H1 (cell line): ENCODE data around the gene ABCC6. TPM values are rescaled to one million over a fixed set of nuclear protein-coding genes. Genes with fewer than 3 reads are reported as not detected.
"Not testable (repeated sequence)": the region's sequence is repeated elsewhere in the genome, so short reads cannot be mapped to it uniquely, and the experiment has no call there.

Experiments used
- CTCF ChIA-PET: fragments of 300-600 bp; sonication (Branson Sonifier 250); formaldehyde crosslinking; loops from one replicate; lab custom pipeline; 2021; ENCODE audit not compliant: partially characterized antibody; lab: Charles Lee
- POLR2A ChIA-PET: fragments of 300-600 bp; sonication (Branson Sonifier 250); formaldehyde crosslinking; loops from one replicate; lab custom pipeline; 2021; ENCODE audit warnings: inconsistent platforms; ENCODE audit not compliant: partially characterized antibody; lab: Charles Lee
- DNase-seq, 2 experiments: peaks; one replicate each; pipeline versions ENCODE4 v3.0.0 to v3.0.0-alpha.2; 2010 to 2022; ENCODE audit warnings: low spot score in 2 of 2, low read depth in 1 of 2, mixed read lengths in 1 of 2
- FAIRE-seq: peaks from 2 replicates; lab custom pipeline; 2011; peaks lifted over from hg19 to GRCh38; lab: Jason Lieb, UNC
- H2AFZ ChIP-seq: 2 replicates; pipeline ENCODE4 v1.8.1; 2012; ENCODE audit warnings: low read length, inconsistent platforms
- H2AK5ac ChIP-seq: 2 replicates; pipeline ENCODE4 v1.6.1; 2013; ENCODE audit warnings: low read depth, low read length
- H2BK120ac ChIP-seq: replicated peaks from 2 replicates; pipeline ENCODE3; 2013; ENCODE audit warnings: low read depth, low read length, inconsistent platforms
- H2BK12ac ChIP-seq: 2 replicates; pipeline ENCODE4 v1.6.1; 2013; ENCODE audit warnings: low read depth, low read length
- H2BK15ac ChIP-seq: 2 replicates; pipeline ENCODE4 v1.6.1; 2013; ENCODE audit warnings: low read length
- H2BK20ac ChIP-seq: 2 replicates; pipeline ENCODE4 v1.6.1; 2013; ENCODE audit warnings: low read length
- H2BK5ac ChIP-seq: 2 replicates; pipeline ENCODE4 v1.6.1; 2013; ENCODE audit warnings: low read depth, low read length
- H3K14ac ChIP-seq: 2 replicates; pipeline ENCODE4 v1.6.1; 2013; ENCODE audit warnings: inconsistent platforms; ENCODE audit not compliant: insufficient read length
- H3K18ac ChIP-seq: 2 replicates; pipeline ENCODE4 v1.6.1; 2013; ENCODE audit warnings: low read length; ENCODE audit errors: extremely low read depth
- H3K23ac ChIP-seq: 2 replicates; pipeline ENCODE4 v1.6.1; 2013; ENCODE audit warnings: inconsistent platforms; ENCODE audit not compliant: insufficient read length
- H3K23me2 ChIP-seq: 2 replicates; pipeline ENCODE4 v1.6.1; 2013; ENCODE audit warnings: low read depth, low read length
- H3K27ac ChIP-seq: 2 replicates; pipeline ENCODE4 v1.6.1; 2011; ENCODE audit warnings: low read depth, low read length, inconsistent platforms
- H3K27me3 ChIP-seq, 4 experiments: replicated peaks in 1 of 4; 1 replicate in 1 of 4; 2 replicates in 3 of 4; pipeline versions ENCODE4 v1.6.1 to v1.8.1; 2011 to 2013; ENCODE audit warnings: low read length in 3 of 4, mild to moderate bottlenecking in 3 of 4, inconsistent platforms in 2 of 4, mixed read lengths in 2 of 4, moderate library complexity in 1 of 4; ENCODE audit not compliant: control insufficient read depth in 3 of 4, insufficient read depth in 3 of 4; ENCODE audit errors: extremely low read depth in 1 of 4
- H3K36me3 ChIP-seq, 4 experiments: 2 replicates each; pipeline versions ENCODE4 v1.6.1 to v1.8.1; 2011 to 2013; ENCODE audit warnings: mild to moderate bottlenecking in 4 of 4, low read length in 3 of 4, moderate library complexity in 2 of 4, control low read depth in 1 of 4, inconsistent platforms in 1 of 4; ENCODE audit not compliant: insufficient read depth in 4 of 4, control insufficient read depth in 2 of 4
- H3K4ac ChIP-seq: replicated peaks from 2 replicates; pipeline ENCODE3; 2013; ENCODE audit warnings: low read length, low read depth, mixed read lengths, inconsistent platforms; ENCODE audit not compliant: insufficient read length
- H3K4me1 ChIP-seq, 4 experiments: replicated peaks in 1 of 4; 1 replicate in 1 of 4; 2 replicates in 3 of 4; pipeline versions ENCODE4 v1.6.1 to v1.8.1; 2011 to 2013; ENCODE audit warnings: low read length in 3 of 4, inconsistent platforms in 2 of 4, mixed read lengths in 1 of 4; ENCODE audit not compliant: insufficient read depth in 4 of 4, control insufficient read depth in 3 of 4
- H3K4me2 ChIP-seq, 2 experiments: 2 replicates each; pipeline versions ENCODE4 v1.6.1 to v1.8.1; 2011 to 2013; ENCODE audit warnings: low read depth in 2 of 2, low read length in 2 of 2, control low read depth in 1 of 2, inconsistent platforms in 1 of 2, mild to moderate bottlenecking in 1 of 2; ENCODE audit not compliant: insufficient read depth in 1 of 2
- H3K4me3 ChIP-seq, 4 experiments: fragments of 200-600, 300-600 bp in 1 of 4; sonication (generic), shearing (Covaris generic), sonication (Bioruptor Twin) in 1 of 4; 2 replicates each; pipeline versions ENCODE4 v1.5.1 to v1.8.1; 2011 to 2016; ENCODE audit warnings: low read length in 4 of 4, low read depth in 3 of 4, control low read depth in 2 of 4, inconsistent platforms in 2 of 4, mild to moderate bottlenecking in 2 of 4, mixed read lengths in 1 of 4, moderate library complexity in 1 of 4; ENCODE audit not compliant: insufficient read depth in 2 of 4; ENCODE audit errors: extremely low read depth in 1 of 4
- H3K56ac ChIP-seq: replicated peaks from 2 replicates; pipeline ENCODE3; 2013; ENCODE audit warnings: low read depth, mild to moderate bottlenecking, mixed read lengths, low read length, inconsistent platforms; ENCODE audit not compliant: insufficient read length
- H3K79me1 ChIP-seq: 2 replicates; pipeline ENCODE4 v1.6.1; 2013; ENCODE audit warnings: low read depth, low read length, control low read depth
- H3K79me2 ChIP-seq, 2 experiments: 2 replicates each; pipeline versions ENCODE4 v1.6.1 to v1.8.1; 2012 to 2013; ENCODE audit warnings: low read length in 2 of 2, mild to moderate bottlenecking in 2 of 2, inconsistent platforms in 1 of 2; ENCODE audit not compliant: insufficient read depth in 2 of 2, control insufficient read depth in 1 of 2
- H3K9ac ChIP-seq, 4 experiments: replicated peaks in 1 of 4; 1 replicate in 1 of 4; 2 replicates in 3 of 4; pipeline versions ENCODE4 v1.6.1 to v1.8.1; 2011 to 2013; ENCODE audit warnings: low read depth in 3 of 4, low read length in 3 of 4, control low read depth in 2 of 4, mild to moderate bottlenecking in 2 of 4, moderate library complexity in 2 of 4, inconsistent platforms in 1 of 4; ENCODE audit errors: extremely low read depth in 1 of 4
- H3K9me3 ChIP-seq, 2 experiments: 2 replicates each; pipeline versions ENCODE4 v1.6.1 to v1.8.1; 2012 to 2013; ENCODE audit warnings: mild to moderate bottlenecking in 2 of 2, moderate library complexity in 2 of 2, control low read depth in 1 of 2, inconsistent platforms in 1 of 2, low read depth in 1 of 2, low read length in 1 of 2, mixed read lengths in 1 of 2; ENCODE audit not compliant: insufficient read depth in 2 of 2
- H4K20me1 ChIP-seq, 2 experiments: replicated peaks in 1 of 2; 2 replicates each; pipeline versions ENCODE3 to v1.8.1; 2011 to 2013; ENCODE audit warnings: inconsistent platforms in 2 of 2, low read length in 2 of 2, mild to moderate bottlenecking in 1 of 2; ENCODE audit not compliant: insufficient read depth in 2 of 2, control insufficient read depth in 1 of 2
- H4K5ac ChIP-seq: 2 replicates; pipeline ENCODE4 v1.6.1; 2013; ENCODE audit warnings: low read length, low read depth, mixed read lengths, inconsistent platforms; ENCODE audit not compliant: insufficient read length
- H4K8ac ChIP-seq: 2 replicates; pipeline ENCODE4 v1.8.0; 2013; ENCODE audit warnings: mild to moderate bottlenecking, moderate library complexity, low read length, inconsistent platforms; ENCODE audit not compliant: insufficient read depth; ENCODE audit errors: extremely low read depth
- H4K91ac ChIP-seq: replicated peaks from 2 replicates; pipeline ENCODE3; 2013; ENCODE audit warnings: low read length, mixed read lengths, inconsistent platforms; ENCODE audit not compliant: insufficient read length
- WGBS, 2 experiments: shearing (Covaris generic) in 1 of 2; methylation state at CpG; one replicate each; pipeline versions ENCODE4 v1.1.6 to v1.1.7; 2013 to 2015; ENCODE audit warnings: low lambda C conversion rate in 2 of 2, mixed read lengths in 2 of 2, inconsistent platforms in 1 of 2, low coverage in 1 of 2, missing lambda C conversion rate in 1 of 2; ENCODE audit not compliant: insufficient replicate concordance in 2 of 2, insufficient coverage in 1 of 2, insufficient read length in 1 of 2; ENCODE audit errors: extremely low coverage in 1 of 2, missing lambda C conversion rate in 1 of 2; 5-methylcytosine and 5-hydroxymethylcytosine counted together
- polyA plus RNA-seq, 7 experiments: library from polyadenylated mRNA; depleted of rRNA in 3 of 7; stranded (reverse) in 5 of 7; unstranded in 2 of 7; fragments of >200 nt in 5 of 7; fragments of 200-250 nt in 2 of 7; gene quantifications; 1 replicate in 5 of 7; 2 replicates in 1 of 7; 4 replicates in 1 of 7; pipeline versions ENCODE4 v1.2.1 to v1.2.3, GENCODE V29; 2011 to 2013; ENCODE audit warnings: missing spikeins in 2 of 7, mixed read lengths in 2 of 7
- total RNA-seq: library from RNA; stranded (reverse); fragmentation: NEBNext Ultra II Directional; extraction: Animal tissue kit (Norgen Biotek cat#: 25700); gene quantifications from 2 replicates; pipeline ENCODE4 v1.2.1, GENCODE V29; 2021

Gene ABCC6
- total and polyA plus RNA-seq, 2 of the 8 experiments (the other 6 are each of a cell fraction or from before 2014, with no cell fraction given): 1.6 to 1.8 TPM

GRCh38 chr16:16252377-16252776, 29.1 kb upstream of the ABCC6 start:
- H3K14ac ChIP-seq, H2BK20ac ChIP-seq, H4K91ac ChIP-seq, H3K79me1 ChIP-seq, POLR2A ChIA-PET, H3K27ac ChIP-seq, H4K20me1 ChIP-seq, H3K79me2 ChIP-seq, H3K23me2 ChIP-seq, H3K27me3 ChIP-seq, H3K18ac ChIP-seq, H3K9ac ChIP-seq, H2BK120ac ChIP-seq, H2BK5ac ChIP-seq, H3K4ac ChIP-seq, H2BK15ac ChIP-seq, H2AFZ ChIP-seq, H4K8ac ChIP-seq, DNase-seq, H4K5ac ChIP-seq, H3K23ac ChIP-seq, CTCF ChIA-PET, H3K4me2 ChIP-seq, H3K4me1 ChIP-seq, H2BK12ac ChIP-seq, H3K36me3 ChIP-seq, FAIRE-seq, H3K56ac ChIP-seq, H3K9me3 ChIP-seq, H2AK5ac ChIP-seq, H3K4me3 ChIP-seq: not testable (repeated sequence)
- WGBS, 2 experiments: no CpG with 5 or more reads among the region's 5 CpGs

- H2BK12ac ChIP-seq, H3K9ac ChIP-seq, H4K8ac ChIP-seq, H3K4me1 ChIP-seq, H2BK120ac ChIP-seq, H3K14ac ChIP-seq, DNase-seq, H2BK5ac ChIP-seq, H3K4me3 ChIP-seq, H4K91ac ChIP-seq, H3K79me1 ChIP-seq, H4K20me1 ChIP-seq, H4K5ac ChIP-seq, POLR2A ChIA-PET, H3K9me3 ChIP-seq, H3K23me2 ChIP-seq, H3K18ac ChIP-seq, CTCF ChIA-PET, FAIRE-seq, H3K23ac ChIP-seq, H3K56ac ChIP-seq, H3K36me3 ChIP-seq, H3K4ac ChIP-seq, H2BK20ac ChIP-seq, H2AFZ ChIP-seq, H3K79me2 ChIP-seq, H3K4me2 ChIP-seq, H2AK5ac ChIP-seq, H2BK15ac ChIP-seq, H3K27ac ChIP-seq, H3K27me3 ChIP-seq: not testable (repeated sequence)
- 97% methylated on average over 3 of the region's 7 CpGs; no CpG with 5 or more reads in 1 of the 2 experiments for WGBS, 2 experiments
Observed at GRCh38 chr16:16249621-16250330, 26.5 kb upstream of the ABCC6 start.
